Measurements from ENCODE around the gene CREG2. TPM values are rescaled to one million over a fixed set of nuclear protein-coding genes. Genes with fewer than 3 reads are reported as not detected.

CREG2 gene
- polyA plus RNA-seq, 1 of the 3 experiments (the other 2 are of a cell fraction), result 1.4 TPM

- H3K4me3 ChIP-seq (ENCODE audit: low read depth in 2 of 2, low read length in 1 of 2), result no peak overlapping the region
- H3K36me3 ChIP-seq (replicated peaks in 1 of 2; ENCODE audit: control insufficient read depth in 1 of 2, insufficient read depth in 2 of 2, low read length in 1 of 2), result no peaks in the 10 kb centered on the region
- H3K4me2 ChIP-seq, result no peak overlapping the region
- H3K4me1 ChIP-seq (ENCODE audit: control insufficient read depth in 1 of 2, insufficient read depth in 2 of 2, low read depth in 1 of 2, low read length in 1 of 2), result no peaks in the 10 kb centered on the region
- ChIA-PET CTCF (interaction anchor here (1.0 to 1.1 kb wide), 3 partner anchors 38 to 390 kb away, joined by 3 to 4 read pairs (median 3); no protein-coding TSS in a partner anchor), POLR2A (no interaction called here)
- H3K9me2 ChIP-seq, result no peaks in the 10 kb centered on the region
- H3K9ac ChIP-seq, result no peak overlapping the region
- no peaks in the 10 kb centered on the region for H3K79me2 ChIP-seq (ENCODE audit: insufficient read depth)
- TF ChIP-seq EP300 (IDR thresholded peaks at IDR 0.05; ENCODE audit: borderline replicate concordance in 1 of 2, low read depth in 1 of 2, low read length in 1 of 2) (no peak), RXRA (IDR thresholded peaks at IDR 0.05; ENCODE audit: borderline replicate concordance, low read depth) (no peak), FOSL2 (IDR thresholded peaks at IDR 0.05; ENCODE audit: borderline replicate concordance, low read depth) (peak; percentile 33; the same call in 1 of the 2 replicates)
- 91% methylated on average over 8 of the region's 11 CpGs for WGBS (ENCODE audit: low lambda C conversion rate)
- H2AFZ ChIP-seq (ENCODE audit: low read depth), result no peak overlapping the region
- H4K20me1 ChIP-seq (ENCODE audit: insufficient read depth), result no peaks in the 10 kb centered on the region
- peaks cover 2% of the 10 kb centered on the region; the same call in 1 of the 2 replicates for H3K27me3 ChIP-seq (ENCODE audit: insufficient read depth)
- H3F3A ChIP-seq (replicated peaks; ENCODE audit: insufficient read depth), result no peaks in the 10 kb centered on the region
- H3K27ac ChIP-seq (ENCODE audit: low read depth in 2 of 2, low read length in 1 of 2), result no peak overlapping the region
- DNase-seq, result no peak
- H3K9me3 ChIP-seq, result no peaks in the 10 kb centered on the region
Measured at GRCh38 chr2:101380376-101380775, 6.9 kb downstream of the CREG2 start.

- H3K4me3 ChIP-seq (ENCODE audit: low read depth in 2 of 2, low read length in 1 of 2), result no peak overlapping the region
- POLR2A ChIA-PET, result no interaction called here
- H4K20me1 ChIP-seq (ENCODE audit: insufficient read depth), result no peaks in the 10 kb centered on the region
- no peak overlapping the region for H2AFZ ChIP-seq (ENCODE audit: low read depth)
- no peaks in the 10 kb centered on the region for H3K79me2 ChIP-seq (ENCODE audit: insufficient read depth)
- DNase-seq, result no peak
- WGBS (ENCODE audit: low lambda C conversion rate), result 88% methylated on average over 2 of the region's 2 CpGs
- H3K9me3 ChIP-seq, result no peaks in the 10 kb centered on the region
- no peaks in the 10 kb centered on the region for H3K36me3 ChIP-seq (replicated peaks in 1 of 2; ENCODE audit: control insufficient read depth in 1 of 2, insufficient read depth in 2 of 2, low read length in 1 of 2)
- no peaks in the 10 kb centered on the region; the same call in 1 of the 2 replicates for H3K27me3 ChIP-seq (ENCODE audit: insufficient read depth)
- no peaks in the 10 kb centered on the region for H3K9me2 ChIP-seq
- no peak overlapping the region for H3K4me2 ChIP-seq
- CTCF ChIA-PET, result interaction anchor here (1.3 kb wide), 1 partner anchor 37 kb away, joined by 6 read pairs; no protein-coding TSS in a partner anchor
- H3F3A ChIP-seq (replicated peaks; ENCODE audit: insufficient read depth), result no peaks in the 10 kb centered on the region
- no peaks in the 10 kb centered on the region for H3K4me1 ChIP-seq (ENCODE audit: control insufficient read depth in 1 of 2, insufficient read depth in 2 of 2, low read depth in 1 of 2, low read length in 1 of 2)
- no peak overlapping the region for H3K9ac ChIP-seq
- no peak overlapping the region for H3K27ac ChIP-seq (ENCODE audit: low read depth in 2 of 2, low read length in 1 of 2)
- TF ChIP-seq IRF3 (IDR thresholded peaks at IDR 0.05; ENCODE audit: low read depth, low read length) (no peak), TEAD4 (IDR thresholded peaks at IDR 0.05; ENCODE audit: borderline replicate concordance, insufficient read depth) (no peak), RXRA (IDR thresholded peaks at IDR 0.05; ENCODE audit: borderline replicate concordance, low read depth) (no peak), NRF1 (IDR thresholded peaks at IDR 0.05; ENCODE audit: low read depth, low read length) (no peak), FOXJ3 (CRISPR knock-in tag; IDR thresholded peaks at IDR 0.05) (no peak), MEF2A (IDR thresholded peaks at IDR 0.05; ENCODE audit: borderline replicate concordance, low read depth) (no peak), ZBTB33 (IDR thresholded peaks at IDR 0.05; ENCODE audit: borderline replicate concordance, low read depth) (no peak), RCOR1 (IDR thresholded peaks at IDR 0.05; ENCODE audit: low read length) (no peak), EZH2phosphoT487 (IDR thresholded peaks at IDR 0.05; ENCODE audit: borderline replicate concordance, low read depth) (no peak), GABPA (IDR thresholded peaks at IDR 0.05; ENCODE audit: low read depth) (no peak), TCF12 (IDR thresholded peaks at IDR 0.05) (no peak), REST (IDR thresholded peaks at IDR 0.05; ENCODE audit: low read depth, low read length) (no peak), MAX (IDR thresholded peaks at IDR 0.05; ENCODE audit: low read depth) (no peak), POLR2AphosphoS5 (IDR thresholded peaks at IDR 0.05; ENCODE audit: low read depth, low read length) (no peak), TAF1 (IDR thresholded peaks at IDR 0.05; ENCODE audit: borderline replicate concordance, low read depth, low read length) (no peak), PBX3 (IDR thresholded peaks at IDR 0.05) (no peak), MXI1 (IDR thresholded peaks at IDR 0.05; ENCODE audit: low read depth, low read length) (no peak), JUND (IDR thresholded peaks at IDR 0.05) (no peak), SMC3 (IDR thresholded peaks at IDR 0.05; ENCODE audit: low read depth, low read length) (no peak)
Measured at GRCh38 chr2:101379091-101379490, 8.2 kb downstream of the CREG2 start.
